ENCODE measurements around the gene TP53.

TP53 gene

GRCh38 chr17:7623661-7624060 lies 63.6 kb downstream of the TP53 start:
- Histone ChIP-seq H3K79me2 (ENCODE audit: control insufficient read depth, low read length) (no peaks in the 10 kb centered on the region), H3K4me3 (ENCODE audit: low read length) (no peak overlapping the region), H3K4me2 (ENCODE audit: low read length) (no peak overlapping the region), H3F3A (ENCODE audit: control insufficient read depth, insufficient read depth) (no peaks in the 10 kb centered on the region), H3K36me3 (ENCODE audit: control insufficient read depth, low read length) (no peaks in the 10 kb centered on the region), H3K27ac (ENCODE audit: low read depth, low read length) (no peak overlapping the region), H3K4me1 (ENCODE audit: control insufficient read depth, low read length) (no peaks in the 10 kb centered on the region; the same call in 1 of the 2 replicates), H3K9me2 (replicated peaks; ENCODE audit: control insufficient read depth, low read length) (no peaks in the 10 kb centered on the region), H3K9me3 (ENCODE audit: control insufficient read depth, insufficient read depth, low read length) (no peaks in the 10 kb centered on the region), H4K20me1 (ENCODE audit: control insufficient read depth, insufficient read depth, low read depth, low read length) (no peaks in the 10 kb centered on the region), H3K27me3 (ENCODE audit: control insufficient read depth, low read length) (peaks cover 2% of the 10 kb centered on the region)
- no peak for TF ChIP-seq EZH2phosphoT487 (IDR thresholded peaks at IDR 0.05; ENCODE audit: borderline replicate concordance, low read length)

DNA sequence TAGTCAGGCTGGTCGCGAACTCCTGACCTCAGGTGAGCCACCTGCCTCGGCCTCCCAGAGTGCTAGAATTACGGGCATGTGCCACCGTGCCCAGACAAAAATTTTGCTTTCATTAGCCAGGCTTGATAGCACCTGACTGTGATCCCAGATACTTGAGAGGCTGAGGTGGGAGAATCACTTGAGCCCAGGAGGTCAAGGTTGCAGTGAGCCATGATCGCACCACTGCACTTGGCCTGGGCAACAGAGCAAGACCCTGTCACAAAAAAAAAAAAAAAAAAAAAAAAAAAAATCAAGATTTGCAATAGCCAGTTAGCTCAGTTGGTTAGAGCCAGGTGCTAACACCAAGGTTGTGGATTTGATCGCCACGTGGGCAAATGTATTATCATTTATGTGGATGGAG lies 66.5 kb downstream of the TP53 start:
- no peaks in the 10 kb centered on the region for H3F3A ChIP-seq (ENCODE audit: control insufficient read depth, insufficient read depth)
- H3K79me2 ChIP-seq (ENCODE audit: control insufficient read depth, low read length): no peaks in the 10 kb centered on the region
- TF ChIP-seq EZH2phosphoT487 (IDR thresholded peaks at IDR 0.05; ENCODE audit: borderline replicate concordance, low read length): no peak
- no peak for TF ChIP-seq CTCF (IDR thresholded peaks at IDR 0.05; ENCODE audit: low read depth, low read length, poor library complexity, severe bottlenecking)
- H3K4me2 ChIP-seq (ENCODE audit: low read length): no peak overlapping the region
- no peak overlapping the region for H3K27ac ChIP-seq (ENCODE audit: low read depth, low read length)
- no peaks in the 10 kb centered on the region for H3K9me3 ChIP-seq (ENCODE audit: control insufficient read depth, insufficient read depth, low read length)
- peaks cover 6% of the 10 kb centered on the region for H3K27me3 ChIP-seq (ENCODE audit: control insufficient read depth, low read length)
- H3K4me1 ChIP-seq (ENCODE audit: control insufficient read depth, low read length): no peaks in the 10 kb centered on the region
- no peaks in the 10 kb centered on the region for H4K20me1 ChIP-seq (ENCODE audit: control insufficient read depth, insufficient read depth, low read depth, low read length)
- H3K9me2 ChIP-seq (replicated peaks; ENCODE audit: control insufficient read depth, low read length): no peaks in the 10 kb centered on the region
- H3K36me3 ChIP-seq (ENCODE audit: control insufficient read depth, low read length): no peaks in the 10 kb centered on the region
- no peak overlapping the region for H3K4me3 ChIP-seq (ENCODE audit: low read length)

GRCh38 chr17:7618608-7619007 lies 68.7 kb downstream of the TP53 start:
- H3K9me3 ChIP-seq (ENCODE audit: control insufficient read depth, insufficient read depth, low read length): no peaks in the 10 kb centered on the region
- H3F3A ChIP-seq (ENCODE audit: control insufficient read depth, insufficient read depth): no peaks in the 10 kb centered on the region
- H3K36me3 ChIP-seq (ENCODE audit: control insufficient read depth, low read length): peaks cover 6% of the 10 kb centered on the region
- no peaks in the 10 kb centered on the region for H3K9me2 ChIP-seq (replicated peaks; ENCODE audit: control insufficient read depth, low read length)
- H3K4me3 ChIP-seq (ENCODE audit: low read length): no peak overlapping the region
- no peak for TF ChIP-seq CTCF (IDR thresholded peaks at IDR 0.05; ENCODE audit: low read depth, low read length, poor library complexity, severe bottlenecking)
- TF ChIP-seq EZH2phosphoT487 (IDR thresholded peaks at IDR 0.05; ENCODE audit: borderline replicate concordance, low read length): no peak
- peaks cover 6% of the 10 kb centered on the region for H3K4me1 ChIP-seq (ENCODE audit: control insufficient read depth, low read length)
- H3K4me2 ChIP-seq (ENCODE audit: low read length): no peak overlapping the region
- H3K27ac ChIP-seq (ENCODE audit: low read depth, low read length): no peak overlapping the region
- H3K27me3 ChIP-seq (ENCODE audit: control insufficient read depth, low read length): peaks cover 6% of the 10 kb centered on the region
- peaks cover 8% of the 10 kb centered on the region for H3K79me2 ChIP-seq (ENCODE audit: control insufficient read depth, low read length)
- no peaks in the 10 kb centered on the region for H4K20me1 ChIP-seq (ENCODE audit: control insufficient read depth, insufficient read depth, low read depth, low read length)
